HL-60 (cell line): ENCODE measurements around the gene CANT1.

Experiments
- DNase-seq, 2 experiments: peaks; one replicate each; pipeline ENCODE4 v3.0.0-alpha.2; 2010 to 2020; ENCODE audit warnings: low read depth in 1 of 2, low spot score in 1 of 2
- H3K27ac ChIP-seq: fragments of 250-450 bp; sonication (Bioruptor Pico); replicated peaks from 2 replicates; pipeline ENCODE4 v1.5.1; 2020; ENCODE audit warnings: mild to moderate bottlenecking, moderate library complexity
- H3K27me3 ChIP-seq: fragments of 250-450 bp; sonication (Bioruptor Pico); 2 replicates; pipeline ENCODE4 v1.5.1; 2021; ENCODE audit warnings: mild to moderate bottlenecking, moderate library complexity; ENCODE audit not compliant: insufficient read depth, poor library complexity, severe bottlenecking
- H3K4me3 ChIP-seq: replicated peaks from 2 replicates; pipeline ENCODE4 v1.5.1; 2011; ENCODE audit warnings: mild to moderate bottlenecking, control low read depth, low read length; ENCODE audit not compliant: insufficient read depth
- CTCF ChIP-seq: IDR thresholded peaks from one replicate; pipeline ENCODE4 v1.5.1; 2011; ENCODE audit warnings: low read length, control low read depth, inconsistent platforms; ENCODE audit not compliant: insufficient read depth
- GABPA ChIP-seq: IDR thresholded peaks from 2 replicates; pipeline ENCODE4 v1.6.1; 2012; ENCODE audit warnings: low read depth
- POLR2AphosphoS5 ChIP-seq: IDR thresholded peaks from 2 replicates; pipeline ENCODE4 v1.6.1; 2012; ENCODE audit warnings: low read depth
- REST ChIP-seq: IDR thresholded peaks from 2 replicates; pipeline ENCODE4 v1.6.1; 2012; ENCODE audit warnings: low read depth; ENCODE audit not compliant: insufficient replicate concordance
- SPI1 ChIP-seq: IDR thresholded peaks from 2 replicates; pipeline ENCODE4 v1.6.1; 2012; ENCODE audit warnings: low read depth, mild to moderate bottlenecking, borderline replicate concordance

The CANT1 gene

GRCh38 chr17:79006046-79006445 lies 3.5 kb downstream of the CANT1 start:
- no peaks in the 10 kb centered on the region for H3K27me3 ChIP-seq
- no peak for DNase-seq
- H3K4me3 ChIP-seq = no peak overlapping the region
- no peak for TF ChIP-seq CTCF
- TF ChIP-seq POLR2AphosphoS5 = no peak
- TF ChIP-seq SPI1 = no peak
- TF ChIP-seq GABPA = no peak
- no peak for TF ChIP-seq REST
- H3K27ac ChIP-seq = no peak overlapping the region

GRCh38 chr17:79005063-79005861 lies 4.3 kb downstream of the CANT1 start:
- no peak overlapping the region for H3K27ac ChIP-seq
- TF ChIP-seq SPI1 (no peak), GABPA (no peak), REST (no peak), POLR2AphosphoS5 (no peak), CTCF (no peak)
- no peak overlapping the region for H3K4me3 ChIP-seq
- DNase-seq = no peak
- H3K27me3 ChIP-seq = no peaks in the 10 kb centered on the region

- Histone ChIP-seq H3K4me3 (no peak overlapping the region), H3K27ac (no peak overlapping the region), H3K27me3 (no peaks in the 10 kb centered on the region)
- DNase-seq = no peak
- TF ChIP-seq GABPA (no peak), POLR2AphosphoS5 (no peak), SPI1 (no peak), CTCF (no peak), REST (no peak)
Observed at GRCh38 chr17:79003661-79004411, 5.7 kb downstream of the CANT1 start.
